Activated CD4-positive, CD25-positive, alpha-beta regulatory T cell treated with anti-CD3 and anti-CD28 coated beads, Interleukin-2, amount 50 U/mL, for 72 hours (primary cell): Measurements from ENCODE around the gene SLX9.

ENCODE experiments used
- DNase-seq: peaks from one replicate; pipeline ENCODE4 v3.0.0; 2021

SLX9 gene

DNA sequence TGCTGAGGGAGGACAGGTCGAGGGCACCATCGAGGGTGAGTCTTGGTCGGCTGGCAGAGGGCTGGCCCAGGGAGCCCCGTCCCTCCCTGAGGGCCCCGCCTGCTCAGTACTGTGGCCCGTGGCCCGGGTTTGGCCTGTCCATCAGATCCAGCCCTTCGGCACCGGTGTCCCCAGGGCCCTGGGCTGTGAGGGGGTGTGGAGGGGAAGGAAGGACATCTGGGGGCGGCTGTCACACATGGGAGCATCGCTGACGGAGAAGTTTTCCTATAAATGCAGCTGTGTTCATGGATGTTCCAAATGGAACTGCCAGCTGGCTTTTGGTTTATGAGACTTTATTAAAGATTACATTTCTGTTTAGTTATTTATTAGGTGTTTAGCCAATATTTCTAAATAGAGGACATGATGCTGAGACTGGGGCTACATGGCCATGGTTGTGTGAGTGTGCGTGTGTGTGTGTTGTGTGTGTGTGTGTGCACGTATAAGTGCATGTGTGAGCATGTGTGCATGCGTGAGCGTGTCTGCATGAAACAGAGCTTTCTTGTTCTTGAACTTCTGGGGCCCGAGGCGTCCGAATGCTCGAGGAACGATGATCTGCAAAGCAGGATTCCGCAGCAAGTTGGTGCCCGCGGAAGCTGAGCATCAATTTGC is 54.3 kb downstream of the SLX9 start:
- DNase-seq = no peak

DNA sequence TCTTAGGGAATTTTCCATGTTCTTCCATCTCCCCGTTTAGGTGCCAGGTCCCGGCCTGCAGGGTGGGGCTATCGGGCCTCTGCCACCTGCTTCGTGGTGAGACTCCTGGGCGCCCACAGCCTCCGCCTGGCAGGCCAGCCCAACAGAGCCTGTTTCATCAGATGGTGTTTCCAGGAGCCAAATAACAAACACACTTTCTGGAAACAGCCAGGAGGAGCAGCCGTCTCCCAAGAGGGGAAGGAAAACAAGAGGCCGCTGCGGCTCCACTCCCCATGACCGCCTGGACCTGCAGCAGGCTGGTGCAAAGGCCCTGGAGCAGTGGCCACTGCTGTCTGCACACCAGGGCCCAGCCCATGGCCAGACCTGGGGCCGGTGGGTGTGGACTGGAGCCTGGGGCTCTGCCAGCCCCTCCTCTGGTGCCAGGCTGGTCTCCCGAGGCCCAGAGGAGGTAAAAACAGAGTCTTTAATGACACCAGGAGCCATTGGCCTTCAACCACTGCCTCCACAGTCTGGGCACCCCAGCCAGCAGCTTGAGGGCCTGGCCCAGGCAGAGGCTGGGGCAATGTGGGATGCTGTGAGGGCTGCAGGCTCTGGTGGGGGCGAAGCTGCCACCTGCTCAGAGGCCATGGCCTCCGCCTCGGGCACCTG is 55.0 kb downstream of the SLX9 start:
- DNase-seq = no peak

DNA sequence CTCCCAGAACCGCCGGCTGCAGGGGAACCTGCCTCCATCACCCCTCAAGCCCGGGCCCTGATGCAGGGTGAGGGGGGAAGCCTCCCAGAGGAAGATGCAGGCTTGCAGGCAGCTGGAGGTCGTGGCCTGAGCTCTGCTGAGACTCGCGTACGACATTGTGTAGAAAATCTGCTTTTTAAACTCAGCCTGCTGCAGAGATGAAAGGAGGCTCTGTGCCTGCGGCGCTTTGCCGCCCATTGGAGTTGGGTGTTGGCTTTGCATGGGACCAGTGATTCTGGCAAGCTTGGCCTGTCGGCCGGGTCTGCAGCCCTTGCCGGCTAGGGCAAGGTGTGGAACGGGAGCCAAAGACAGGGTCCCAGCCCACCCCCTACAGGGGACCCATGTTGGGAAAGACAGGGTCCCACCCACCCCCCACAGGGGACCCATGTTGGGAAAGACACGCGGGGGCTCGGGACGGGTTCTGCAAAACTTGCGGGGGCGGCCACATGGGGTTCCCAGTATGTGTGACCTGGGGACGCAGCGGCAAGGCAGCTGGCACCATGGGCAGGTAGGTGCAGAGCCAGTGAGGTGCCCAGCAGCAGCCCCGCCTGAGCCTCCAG is 55.6 kb downstream of the SLX9 start:
- no peak for DNase-seq

DNA sequence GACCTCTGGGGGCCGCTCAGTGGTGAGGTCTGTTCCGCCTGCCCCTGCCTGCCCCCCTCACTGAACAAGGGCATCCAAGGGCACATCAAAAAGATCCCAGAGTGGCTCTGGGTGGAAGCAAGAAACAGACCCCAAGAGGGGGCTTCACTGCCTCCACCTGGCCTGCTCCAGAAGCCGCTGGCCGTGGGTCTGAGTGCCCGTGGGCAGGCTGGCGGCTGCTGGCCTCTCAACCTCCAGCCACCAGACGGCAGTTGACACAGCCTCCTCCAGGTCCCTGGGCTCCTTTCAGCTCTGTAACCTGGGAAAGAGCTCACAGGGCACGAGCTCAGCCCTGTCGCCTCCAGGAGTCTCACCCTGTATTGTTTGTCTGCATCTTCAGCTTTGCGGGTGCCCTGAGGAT is 56.3 kb downstream of the SLX9 start:
- no peak for DNase-seq

DNA sequence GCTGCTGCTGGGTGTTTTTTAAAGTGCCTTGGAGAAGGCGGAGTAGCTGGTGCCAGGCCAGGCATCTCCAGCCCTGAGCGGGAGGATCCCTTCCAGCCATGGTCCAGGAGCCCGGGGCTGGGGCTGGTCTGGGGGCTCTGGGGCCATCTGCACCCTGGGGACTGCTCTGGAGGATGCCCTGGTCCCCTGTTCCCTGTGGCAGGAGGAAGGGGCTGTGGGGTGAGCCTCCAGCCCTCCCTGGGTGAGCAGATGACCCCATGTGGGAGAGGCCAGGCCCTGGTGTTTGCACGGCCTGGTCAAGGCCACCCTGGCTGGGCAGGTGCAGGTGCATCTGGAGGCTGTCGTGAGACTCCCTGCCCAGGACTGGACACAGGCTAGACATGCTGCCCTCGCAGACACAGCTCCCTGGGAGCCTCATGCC is 56.7 kb downstream of the SLX9 start:
- no peak for DNase-seq

DNA sequence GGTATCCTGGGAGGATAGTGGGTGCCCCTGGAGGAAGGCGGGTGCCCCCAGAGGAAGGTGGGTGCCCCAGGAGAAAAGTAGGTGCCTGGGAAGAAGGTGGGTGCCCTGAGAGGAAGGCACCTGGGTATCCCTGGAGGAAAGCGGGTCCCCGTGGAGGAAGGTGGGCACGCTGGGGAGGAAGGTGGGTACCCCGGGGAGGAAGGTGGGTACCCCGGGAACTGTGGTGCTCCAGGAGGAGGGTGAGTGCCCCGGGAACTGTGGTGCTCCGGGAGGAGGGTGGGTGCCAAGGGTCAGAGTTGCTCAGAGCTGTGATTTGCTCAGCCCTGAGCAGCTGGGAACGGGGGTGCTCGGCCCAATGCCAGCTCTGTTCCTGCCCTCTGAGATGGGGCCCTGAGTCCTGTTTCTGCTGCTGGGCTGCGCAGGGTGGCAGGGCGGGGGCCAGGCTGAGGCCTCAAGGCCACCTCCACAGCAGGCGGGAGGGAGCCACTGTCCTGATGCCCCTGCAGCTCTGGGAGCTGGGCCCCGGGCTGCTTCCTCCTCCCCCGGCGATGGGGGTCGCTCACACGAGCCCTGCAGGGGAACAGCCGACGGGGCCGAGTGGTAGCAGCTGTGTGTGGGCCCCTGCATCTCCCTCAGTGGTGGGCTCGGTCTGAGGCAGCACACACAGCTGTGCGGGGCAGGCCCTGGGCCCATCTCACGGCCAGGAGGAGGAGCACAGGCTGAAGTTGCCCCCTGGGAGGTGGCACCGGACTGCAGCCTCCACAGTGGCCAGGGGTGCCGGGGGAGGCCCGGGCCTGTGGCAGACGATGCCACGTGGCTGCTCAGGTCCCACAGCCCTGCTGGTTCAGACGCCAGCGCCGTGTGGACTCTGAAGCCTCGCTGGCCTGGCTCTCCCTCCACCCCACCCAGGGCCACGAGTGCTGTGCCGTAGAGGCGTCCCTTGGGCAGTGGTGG is 57.4 kb downstream of the SLX9 start:
- no peak for DNase-seq

DNA sequence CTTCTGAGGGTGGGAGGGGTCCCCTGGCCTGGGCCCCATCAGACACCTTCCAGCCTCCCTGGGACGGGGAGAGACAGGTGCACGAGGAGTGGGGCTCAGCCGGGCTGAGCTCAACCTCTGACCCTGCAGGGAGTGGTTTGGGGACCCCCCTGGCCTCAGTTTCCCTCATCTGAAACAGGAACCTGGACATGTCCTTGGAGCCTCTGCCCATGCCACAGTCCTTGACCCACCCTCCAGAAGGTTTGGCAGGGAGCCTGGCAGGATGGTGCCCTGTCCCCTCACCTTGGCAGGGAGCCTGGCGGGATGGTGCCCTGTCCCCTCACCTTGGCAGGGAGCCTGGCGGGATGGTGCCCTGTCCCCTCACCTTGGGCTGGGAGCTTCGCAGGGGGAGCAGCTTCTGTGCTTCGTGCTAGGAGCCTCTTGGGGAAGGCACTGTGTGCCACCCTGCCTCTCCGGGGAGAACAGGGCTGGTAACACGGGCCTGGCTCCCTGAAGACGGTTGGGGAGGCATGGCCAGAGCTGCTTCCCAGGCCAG is 58.3 kb downstream of the SLX9 start:
- DNase-seq = no peak

DNA sequence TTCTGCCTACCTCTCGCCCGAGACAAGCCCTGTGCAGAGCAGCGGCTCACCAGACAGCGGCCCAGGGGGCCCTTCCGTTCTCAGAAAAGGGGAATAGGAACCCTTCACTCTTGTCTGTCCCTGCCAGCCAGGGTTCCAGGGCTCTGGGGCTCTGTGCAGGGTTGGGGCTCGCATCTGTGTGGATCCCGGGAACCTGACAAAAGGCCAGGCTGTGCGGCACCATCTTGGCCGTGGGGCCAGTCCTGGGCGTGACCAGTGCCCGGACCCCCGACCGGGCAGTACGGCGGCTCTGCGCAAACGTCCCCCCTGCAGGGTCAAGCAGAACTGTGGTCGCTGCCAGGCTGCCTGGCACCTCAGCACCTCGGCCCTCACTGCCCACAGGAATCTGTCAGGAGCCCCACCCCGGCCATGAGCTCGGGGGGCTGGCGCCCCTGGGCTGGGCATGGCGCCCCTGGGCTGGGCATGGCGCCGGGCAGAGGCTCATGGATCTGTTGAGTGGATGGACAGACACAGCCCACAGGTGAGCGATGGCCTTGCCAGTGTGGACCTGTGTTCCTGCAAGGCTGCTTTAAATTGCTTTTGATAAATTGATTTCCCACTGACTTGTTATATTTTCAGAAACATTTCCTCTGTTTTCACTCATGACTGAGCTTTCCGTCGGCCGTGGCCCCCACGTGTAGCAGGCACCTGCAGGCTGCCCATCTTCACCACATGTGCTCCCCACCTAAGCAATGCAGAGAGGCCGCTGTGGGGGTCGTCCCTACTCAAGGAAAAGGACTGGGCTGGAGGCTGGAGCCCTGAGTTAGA is 59.0 kb downstream of the SLX9 start:
- no peak for DNase-seq

DNA sequence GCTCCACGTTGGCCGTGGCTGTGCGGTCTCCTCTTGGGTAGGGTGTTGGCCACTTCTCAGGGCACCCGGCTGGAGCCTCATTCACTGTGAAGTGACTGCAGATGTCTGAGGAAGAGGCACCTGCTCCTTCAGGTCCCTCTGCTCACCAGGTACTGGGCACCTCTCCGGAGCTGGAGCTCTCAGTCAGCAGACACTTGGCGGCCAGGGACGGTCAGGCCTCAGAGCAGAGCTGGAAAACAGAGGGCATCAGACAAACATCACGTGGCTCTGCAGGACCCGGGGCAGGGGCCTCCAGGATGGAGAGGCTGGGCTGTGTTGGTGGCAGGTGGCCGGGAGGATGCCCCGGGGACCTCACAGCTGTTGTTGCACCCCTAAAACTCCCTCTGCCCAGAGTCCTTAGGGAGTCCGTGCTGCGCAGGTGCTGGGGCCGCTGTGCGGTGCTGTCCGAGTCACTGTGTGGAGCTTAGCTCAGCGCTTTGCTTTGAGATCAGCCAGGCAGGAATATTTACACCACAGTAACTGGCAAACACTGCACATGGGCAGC is 59.7 kb downstream of the SLX9 start:
- no peak for DNase-seq

DNA sequence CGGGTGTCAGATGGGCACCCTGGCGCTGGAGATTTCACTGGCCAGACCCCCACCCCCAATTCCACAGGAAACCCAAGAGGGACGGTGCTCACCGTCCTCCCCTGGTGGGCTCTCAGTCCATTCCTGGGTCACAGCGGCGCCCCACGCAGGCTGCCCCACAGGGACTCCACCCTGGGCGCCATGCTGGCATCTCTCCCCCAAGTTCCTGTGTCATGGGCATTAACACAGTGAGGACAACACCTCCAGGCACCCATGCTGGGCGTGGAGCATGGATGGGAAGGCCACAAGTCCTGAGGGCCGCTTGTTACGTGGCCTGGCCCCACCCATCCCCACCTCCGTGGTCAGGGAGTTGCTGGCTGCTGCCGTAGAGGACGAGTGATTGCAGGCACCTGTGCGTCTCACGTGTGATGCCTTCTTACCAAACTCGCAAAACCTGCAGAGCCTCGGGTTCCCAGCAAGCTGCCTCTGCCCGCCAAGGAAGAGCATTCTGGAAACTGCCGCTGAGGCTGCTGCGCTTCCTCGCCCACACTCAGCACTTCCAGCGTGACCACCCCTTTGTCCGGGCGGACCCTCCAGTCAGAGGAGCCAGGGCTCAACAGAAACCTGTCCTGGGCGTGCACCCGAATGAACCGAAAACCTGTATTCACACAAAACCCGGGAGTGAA is 60.3 kb downstream of the SLX9 start:
- DNase-seq = no peak

DNA sequence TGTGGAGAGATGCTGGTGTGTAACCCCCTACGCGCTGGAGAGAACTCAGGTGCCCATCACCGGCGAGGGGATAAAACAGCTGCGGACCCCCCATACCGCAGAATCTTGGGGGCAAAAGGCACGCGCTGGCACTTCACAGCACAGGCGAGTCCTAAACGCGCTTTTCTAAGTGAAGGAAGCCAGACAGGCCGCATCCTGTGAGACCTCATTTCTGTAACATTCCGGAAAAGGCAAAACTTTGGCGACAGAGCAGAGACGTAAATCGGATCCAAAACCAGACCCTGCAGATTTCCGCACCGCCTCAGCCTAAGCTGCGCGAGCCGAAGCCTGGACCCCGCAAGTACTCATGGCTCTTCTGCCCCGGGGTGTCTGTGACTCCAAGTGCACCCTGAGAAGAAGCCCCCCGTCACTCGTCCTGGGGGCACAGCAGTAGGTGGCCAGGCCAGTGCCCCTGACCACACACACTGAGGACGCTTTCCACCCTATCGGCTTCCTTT is 60.9 kb downstream of the SLX9 start:
- no peak for DNase-seq

DNA sequence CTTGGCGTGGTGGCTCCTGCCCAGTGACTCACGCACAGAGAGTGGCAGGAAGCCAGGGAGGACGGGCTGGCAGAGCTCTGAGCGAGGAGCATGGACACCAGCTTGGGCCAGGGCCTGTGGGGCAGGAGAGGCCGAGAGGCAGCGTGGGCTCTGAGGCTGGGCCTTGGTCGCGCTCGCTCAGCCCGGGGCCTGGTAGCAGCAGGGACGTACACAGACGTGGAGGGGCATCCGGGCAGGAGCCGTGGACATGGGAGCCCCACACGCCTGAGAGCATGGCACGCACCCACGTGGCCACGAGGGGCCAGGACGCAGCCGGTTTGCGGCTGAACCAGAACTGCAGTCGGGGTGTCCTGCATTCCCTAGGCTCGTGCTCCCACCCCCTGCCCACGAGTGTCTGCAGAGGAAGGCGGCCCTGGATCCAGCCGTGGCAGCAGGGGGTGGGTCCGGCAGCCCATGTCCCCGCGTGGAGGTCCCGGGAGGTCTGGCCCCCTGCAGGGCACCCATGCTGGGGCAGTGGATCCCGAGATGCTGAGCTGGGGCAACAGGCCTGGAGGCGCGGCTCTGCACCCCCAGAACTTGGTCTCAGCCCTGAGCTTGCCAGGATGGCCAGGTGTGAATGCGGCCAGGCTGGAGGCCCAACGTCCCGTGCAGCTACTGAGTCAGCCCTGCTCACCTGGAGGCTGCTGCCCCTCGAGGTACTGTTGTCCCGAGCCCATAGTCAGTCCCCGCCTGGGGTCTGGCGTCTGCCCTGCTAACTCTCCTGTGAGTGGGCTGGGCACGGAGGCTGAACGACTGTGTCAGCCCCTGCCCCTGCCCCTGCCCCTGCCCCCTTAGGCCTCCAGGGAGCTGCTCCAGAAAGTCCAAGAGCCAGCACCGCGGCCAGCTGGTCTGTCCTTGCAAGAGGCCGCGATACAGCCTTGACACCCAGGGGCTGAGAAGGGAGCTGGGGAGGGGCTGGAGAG is 61.6 kb downstream of the SLX9 start:
- no peak for DNase-seq

DNA sequence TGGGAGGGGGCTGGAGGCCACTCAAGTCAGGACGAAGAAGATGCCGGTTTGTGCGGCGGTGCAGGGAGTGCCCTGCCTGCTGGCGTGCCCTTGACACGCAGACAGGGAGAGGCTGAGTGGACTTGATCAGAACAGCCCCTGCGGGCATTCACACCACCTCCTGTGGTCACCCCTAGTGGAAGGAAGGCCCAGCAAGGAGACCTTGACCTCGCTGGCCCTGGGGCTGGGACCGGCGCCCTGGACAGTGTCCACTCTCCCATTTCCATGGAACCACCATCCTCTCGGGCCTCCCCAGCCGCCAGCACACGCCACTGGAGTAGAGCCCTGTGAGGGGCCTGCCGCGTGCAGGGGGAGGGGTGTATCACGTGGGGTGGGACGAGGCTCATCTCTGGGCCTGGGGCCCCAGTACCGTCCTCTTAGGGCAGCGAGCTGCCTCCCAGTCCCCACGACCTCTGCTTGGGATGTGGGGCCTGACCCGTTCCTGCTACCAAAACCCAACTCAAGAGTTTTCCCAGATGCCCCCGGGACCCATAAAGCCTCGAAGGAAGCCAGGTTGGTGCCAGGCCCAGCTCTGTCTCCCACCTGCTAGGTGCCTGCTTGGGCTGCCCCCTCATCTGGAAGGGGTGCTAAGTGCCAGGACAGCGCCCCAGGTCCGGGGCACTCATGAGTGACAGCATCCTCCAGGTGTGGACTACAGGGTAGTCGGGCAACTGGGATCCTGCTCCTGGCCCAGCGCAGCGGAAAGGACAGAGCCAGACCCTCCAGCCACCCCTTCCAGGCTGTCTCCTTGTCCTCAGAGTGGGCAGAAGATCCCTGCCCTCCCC is 62.8 kb downstream of the SLX9 start:
- no peak for DNase-seq

DNA sequence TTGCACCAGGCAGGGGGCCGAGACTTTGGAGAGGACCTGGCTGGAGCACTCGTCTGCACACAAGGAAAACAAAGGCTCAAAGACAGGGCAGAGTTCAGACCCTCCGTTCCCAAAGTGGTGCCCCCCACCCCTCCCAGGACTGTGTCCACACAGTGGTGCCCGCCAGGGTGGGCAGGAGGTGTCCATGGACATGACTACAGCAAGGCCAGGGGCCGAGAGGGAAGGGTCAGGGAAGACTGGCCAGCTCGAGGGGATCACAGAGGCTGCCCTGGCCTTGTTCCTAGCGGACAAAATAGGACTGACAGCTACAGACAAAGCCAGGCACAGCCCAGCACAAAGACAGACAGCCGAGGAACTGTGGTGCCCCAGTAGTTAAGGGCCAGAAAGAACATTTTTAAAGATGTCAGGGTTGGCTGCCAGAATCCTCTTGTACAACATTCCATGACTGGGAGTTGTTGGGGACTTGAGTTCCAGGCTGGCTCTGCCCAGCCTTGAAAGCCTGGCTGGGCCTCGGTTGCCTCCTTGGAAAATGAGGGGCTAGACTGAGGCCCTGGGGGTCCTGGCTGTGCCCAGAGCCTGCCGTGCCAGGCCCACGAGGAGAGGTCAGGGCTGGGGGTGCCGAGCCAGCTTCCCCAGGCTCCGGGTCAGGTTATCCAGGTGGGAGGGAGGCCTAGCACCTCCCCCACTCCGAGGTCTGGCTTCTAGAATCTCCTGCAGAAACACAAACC is 63.7 kb downstream of the SLX9 start:
- no peak for DNase-seq

DNA sequence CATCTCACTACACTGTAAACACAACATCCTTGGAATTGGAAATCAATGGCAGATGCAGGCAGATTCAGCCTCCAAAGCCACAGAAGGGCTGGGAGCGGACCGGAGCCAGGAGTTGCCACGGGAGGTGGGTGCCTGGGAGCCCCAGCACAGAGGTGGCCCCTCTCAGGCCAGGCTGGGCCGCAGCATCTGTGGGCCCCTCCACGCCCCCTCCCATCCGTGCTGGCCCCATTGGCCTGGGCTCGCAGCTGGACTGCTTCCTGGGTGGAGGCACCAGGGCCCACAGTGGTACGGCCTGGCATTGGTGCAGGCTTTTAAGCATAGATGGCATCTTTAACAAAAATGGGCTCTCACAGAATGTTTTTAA is 64.2 kb downstream of the SLX9 start:
- DNase-seq = no peak

DNA sequence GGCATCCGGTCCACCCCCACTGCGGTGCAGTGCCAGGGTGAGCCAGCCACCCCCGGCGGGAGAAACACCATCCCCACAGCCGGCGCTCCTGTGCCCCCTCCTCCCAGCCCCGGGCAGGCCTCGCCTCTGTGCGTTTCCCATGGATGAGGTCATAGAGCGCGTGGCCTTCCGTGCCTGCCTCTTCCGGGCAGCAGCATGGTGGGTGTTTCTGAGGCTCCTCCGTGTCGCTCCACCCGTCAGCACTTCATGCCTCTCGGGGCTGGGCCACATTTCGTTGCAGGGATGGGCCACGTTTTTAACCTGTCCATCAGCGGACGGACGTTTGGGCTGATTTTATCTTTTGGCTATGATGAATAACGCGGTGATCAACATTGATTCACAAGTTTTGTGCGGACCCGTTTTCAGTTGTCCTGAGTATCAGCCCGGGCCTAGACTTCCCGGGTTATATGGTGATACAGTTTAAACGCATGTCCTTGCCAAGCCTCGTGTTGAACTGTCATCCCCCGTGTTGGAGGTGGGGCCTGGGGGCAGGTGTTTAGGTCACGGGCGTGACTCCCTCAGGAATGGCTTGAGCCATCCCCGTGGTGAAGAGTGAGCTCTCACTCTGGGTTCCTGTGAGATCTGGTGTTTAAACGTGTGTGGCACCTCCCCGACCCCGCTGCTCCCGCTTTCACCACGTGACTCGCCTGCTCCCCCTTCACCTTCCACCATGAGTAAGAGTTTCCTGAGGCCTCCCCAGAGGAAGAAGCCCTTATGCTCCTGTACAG is 64.8 kb downstream of the SLX9 start:
- no peak for DNase-seq

DNA sequence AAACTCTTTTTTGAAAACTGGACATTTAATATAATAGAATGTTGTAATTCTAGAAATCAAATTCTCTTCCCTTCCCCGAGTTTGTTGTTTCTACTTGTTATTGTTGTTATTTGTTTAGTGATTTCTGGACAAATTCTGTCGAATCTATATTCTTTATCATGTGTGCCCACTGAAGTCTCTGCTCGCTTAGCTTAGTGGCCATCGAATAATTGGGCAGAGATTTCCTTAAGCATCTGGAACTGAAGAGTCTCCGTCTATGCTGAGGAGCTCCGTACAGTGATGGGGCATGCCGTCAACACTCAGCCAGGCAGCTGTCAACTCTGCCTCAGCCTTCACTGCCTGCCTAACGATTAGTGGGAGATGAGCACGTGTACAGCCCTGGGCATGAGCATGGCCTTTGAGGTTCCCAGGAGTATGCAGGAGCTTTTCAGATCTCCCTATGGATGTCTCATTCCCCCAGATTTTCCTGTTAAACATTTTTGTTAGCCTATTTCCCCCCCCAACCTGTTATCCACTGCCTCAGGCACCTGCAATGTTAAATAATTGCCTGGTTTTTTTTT is 66.8 kb downstream of the SLX9 start:
- no peak for DNase-seq
